ENCODE measurements around the gene DPH2. TPM values are rescaled to one million over a fixed set of nuclear protein-coding genes. Genes with fewer than 3 reads are reported as not detected.

The DPH2 gene
- total RNA-seq, 1 experiment from 2014 or later = 57.5 TPM

GRCh38 chr1:43970911-43971310, 1.1 kb downstream of the DPH2 start (continued):
- TF ChIP-seq MAX (CRISPR knock-in tag; IDR thresholded peaks at IDR 0.05) = no peak
- no peak for TF ChIP-seq CREM (CRISPR knock-in tag; IDR thresholded peaks at IDR 0.05)
- TF ChIP-seq E2F5 (CRISPR knock-in tag; IDR thresholded peaks at IDR 0.05) = no peak
- TF ChIP-seq MYBL2 (CRISPR knock-in tag; IDR thresholded peaks at IDR 0.05) = no peak
- no peak for TF ChIP-seq FOXP1 (CRISPR knock-in tag; IDR thresholded peaks at IDR 0.05; ENCODE audit: borderline replicate concordance)
- no peak for TF ChIP-seq ZSCAN18 (CRISPR knock-in tag; IDR thresholded peaks at IDR 0.05)
- TF ChIP-seq, protein P1, sequence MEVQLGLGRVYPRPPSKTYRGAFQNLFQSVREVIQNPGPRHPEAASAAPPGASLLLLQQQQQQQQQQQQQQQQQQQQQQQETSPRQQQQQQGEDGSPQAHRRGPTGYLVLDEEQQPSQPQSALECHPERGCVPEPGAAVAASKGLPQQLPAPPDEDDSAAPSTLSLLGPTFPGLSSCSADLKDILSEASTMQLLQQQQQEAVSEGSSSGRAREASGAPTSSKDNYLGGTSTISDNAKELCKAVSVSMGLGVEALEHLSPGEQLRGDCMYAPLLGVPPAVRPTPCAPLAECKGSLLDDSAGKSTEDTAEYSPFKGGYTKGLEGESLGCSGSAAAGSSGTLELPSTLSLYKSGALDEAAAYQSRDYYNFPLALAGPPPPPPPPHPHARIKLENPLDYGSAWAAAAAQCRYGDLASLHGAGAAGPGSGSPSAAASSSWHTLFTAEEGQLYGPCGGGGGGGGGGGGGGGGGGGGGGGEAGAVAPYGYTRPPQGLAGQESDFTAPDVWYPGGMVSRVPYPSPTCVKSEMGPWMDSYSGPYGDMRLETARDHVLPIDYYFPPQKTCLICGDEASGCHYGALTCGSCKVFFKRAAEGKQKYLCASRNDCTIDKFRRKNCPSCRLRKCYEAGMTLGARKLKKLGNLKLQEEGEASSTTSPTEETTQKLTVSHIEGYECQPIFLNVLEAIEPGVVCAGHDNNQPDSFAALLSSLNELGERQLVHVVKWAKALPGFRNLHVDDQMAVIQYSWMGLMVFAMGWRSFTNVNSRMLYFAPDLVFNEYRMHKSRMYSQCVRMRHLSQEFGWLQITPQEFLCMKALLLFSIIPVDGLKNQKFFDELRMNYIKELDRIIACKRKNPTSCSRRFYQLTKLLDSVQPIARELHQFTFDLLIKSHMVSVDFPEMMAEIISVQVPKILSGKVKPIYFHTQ (CRISPR knock-in tag; IDR thresholded peaks at IDR 0.05) = no peak
- TF ChIP-seq RELA (CRISPR knock-in tag; IDR thresholded peaks at IDR 0.05; ENCODE audit: borderline replicate concordance) = no peak
- TF ChIP-seq, protein P2, sequence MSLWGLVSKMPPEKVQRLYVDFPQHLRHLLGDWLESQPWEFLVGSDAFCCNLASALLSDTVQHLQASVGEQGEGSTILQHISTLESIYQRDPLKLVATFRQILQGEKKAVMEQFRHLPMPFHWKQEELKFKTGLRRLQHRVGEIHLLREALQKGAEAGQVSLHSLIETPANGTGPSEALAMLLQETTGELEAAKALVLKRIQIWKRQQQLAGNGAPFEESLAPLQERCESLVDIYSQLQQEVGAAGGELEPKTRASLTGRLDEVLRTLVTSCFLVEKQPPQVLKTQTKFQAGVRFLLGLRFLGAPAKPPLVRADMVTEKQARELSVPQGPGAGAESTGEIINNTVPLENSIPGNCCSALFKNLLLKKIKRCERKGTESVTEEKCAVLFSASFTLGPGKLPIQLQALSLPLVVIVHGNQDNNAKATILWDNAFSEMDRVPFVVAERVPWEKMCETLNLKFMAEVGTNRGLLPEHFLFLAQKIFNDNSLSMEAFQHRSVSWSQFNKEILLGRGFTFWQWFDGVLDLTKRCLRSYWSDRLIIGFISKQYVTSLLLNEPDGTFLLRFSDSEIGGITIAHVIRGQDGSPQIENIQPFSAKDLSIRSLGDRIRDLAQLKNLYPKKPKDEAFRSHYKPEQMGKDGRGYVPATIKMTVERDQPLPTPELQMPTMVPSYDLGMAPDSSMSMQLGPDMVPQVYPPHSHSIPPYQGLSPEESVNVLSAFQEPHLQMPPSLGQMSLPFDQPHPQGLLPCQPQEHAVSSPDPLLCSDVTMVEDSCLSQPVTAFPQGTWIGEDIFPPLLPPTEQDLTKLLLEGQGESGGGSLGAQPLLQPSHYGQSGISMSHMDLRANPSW (CRISPR knock-in tag; conservative IDR thresholded peaks at IDR 0.05; ENCODE audit: low read depth) = no peak

GRCh38 chr1:43971336-43971980, 1.6 kb downstream of the DPH2 start:
- ChIA-PET CTCF (interaction anchor here (1.1 to 2.8 kb wide), 4 partner anchors 24 to 208 kb away, joined by 3 to 27 read pairs (median 3); no protein-coding TSS in a partner anchor), POLR2A (no interaction called here)
- H3K9me3 Mint-ChIP-seq = no peaks in the 10 kb centered on the region
- H3K36me3 Mint-ChIP-seq = peaks cover 16% of the 10 kb centered on the region; the same call in 1 of the 2 replicates
- ATAC-seq (no peak), DNase-seq (ENCODE audit: low spot score) (no peak)
- peaks cover 28% of the 10 kb centered on the region for H3K4me1 Mint-ChIP-seq
- TF ChIP-seq ZBTB21 (CRISPR knock-in tag; IDR thresholded peaks at IDR 0.05; ENCODE audit: borderline replicate concordance) (no peak), JUN (CRISPR knock-in tag; IDR thresholded peaks at IDR 0.05) (no peak), FOXK1 (CRISPR knock-in tag; IDR thresholded peaks at IDR 0.05) (no peak), TEAD4 (CRISPR knock-in tag; IDR thresholded peaks at IDR 0.05) (no peak), ETV6 (CRISPR knock-in tag; IDR thresholded peaks at IDR 0.05) (no peak), ELF4 (CRISPR knock-in tag; IDR thresholded peaks at IDR 0.05; ENCODE audit: low read depth) (no peak)
- no peak overlapping the region for H3K27ac Mint-ChIP-seq
- H3K4me3 Mint-ChIP-seq = peak overlapping the region; percentile 97
- H3K27me3 Mint-ChIP-seq (ENCODE audit: low read depth) = no peaks in the 10 kb centered on the region

All from WTC11 (cell line).